Endodermal cell (in vitro differentiated cells): ENCODE results near the gene RIPOR2. TPM values are rescaled to one million over a fixed set of nuclear protein-coding genes. Genes with fewer than 3 reads are reported as not detected.

ENCODE experiments used
- DNase-seq: peaks from one replicate; pipeline ENCODE4 v3.0.0-alpha.2; 2017
- H3K27ac ChIP-seq: 2 replicates; pipeline ENCODE4 v1.5.1; 2013; ENCODE audit warnings: mild to moderate bottlenecking, low read depth, low read length, moderate library complexity
- H3K27me3 ChIP-seq: 2 replicates; pipeline ENCODE4 v1.6.1; 2013; ENCODE audit warnings: mild to moderate bottlenecking, low read length, moderate library complexity; ENCODE audit not compliant: insufficient read depth, control insufficient read depth, poor library complexity, severe bottlenecking
- H3K36me3 ChIP-seq: 2 replicates; pipeline ENCODE4 v1.7.0; 2013; ENCODE audit warnings: mild to moderate bottlenecking, low read length, moderate library complexity; ENCODE audit not compliant: control insufficient read depth, insufficient read depth
- H3K4me1 ChIP-seq: one replicate; pipeline ENCODE4 v1.7.0; 2013; ENCODE audit warnings: low read length; ENCODE audit not compliant: control insufficient read depth, insufficient read depth
- H3K4me3 ChIP-seq: 2 replicates; pipeline ENCODE4 v1.5.1; 2013; ENCODE audit warnings: mild to moderate bottlenecking, low read length, moderate library complexity
- H3K9ac ChIP-seq: 2 replicates; pipeline ENCODE4 v1.6.1; 2013; ENCODE audit warnings: mild to moderate bottlenecking, low read length, moderate library complexity; ENCODE audit not compliant: poor library complexity, severe bottlenecking; ENCODE audit errors: extremely low read depth
- H3K9me3 ChIP-seq: 2 replicates; pipeline ENCODE4 v1.6.1; 2013; ENCODE audit warnings: mild to moderate bottlenecking, low read length, moderate library complexity; ENCODE audit not compliant: control insufficient read depth
- H3K27ac Mint-ChIP-seq: 2 replicates; pipeline ENCODE4 v1.8.0; 2020; ENCODE audit warnings: mixed read lengths
- H3K27me3 Mint-ChIP-seq: 2 replicates; pipeline ENCODE4 v1.8.0; 2021; ENCODE audit warnings: mild to moderate bottlenecking, mixed read lengths; ENCODE audit not compliant: insufficient read depth
- H3K36me3 Mint-ChIP-seq: 2 replicates; pipeline ENCODE4 v1.8.0; 2020; ENCODE audit warnings: low read depth, mixed read lengths
- H3K4me1 Mint-ChIP-seq: 2 replicates; pipeline ENCODE4 v1.8.0; 2020; ENCODE audit warnings: mixed read lengths
- H3K4me3 Mint-ChIP-seq: 2 replicates; pipeline ENCODE4 v1.8.0; 2020; ENCODE audit warnings: mild to moderate bottlenecking, moderate library complexity, mixed read lengths
- H3K9me3 Mint-ChIP-seq: 2 replicates; pipeline ENCODE4 v1.8.0; 2020; ENCODE audit warnings: mild to moderate bottlenecking, mixed read lengths
- CTCF ChIP-seq: fragments of 200-600 bp; sonication (generic); conservative IDR thresholded peaks from 2 replicates; pipeline ENCODE4 v1.5.0; 2021; ENCODE audit warnings: antibody characterized with exemption, mild to moderate bottlenecking
- whole genome bisulfite sequencing, 2 experiments: methylation state at CpG; one replicate each; pipeline versions ENCODE4 v1.1.5 to v1.1.7; 2013; ENCODE audit warnings: missing lambda C conversion rate in 2 of 2, mixed read lengths in 1 of 2; ENCODE audit not compliant: insufficient coverage in 1 of 2, insufficient read length in 1 of 2; 5-methylcytosine and 5-hydroxymethylcytosine counted together
- total RNA-seq, 2 donors: library from RNA; stranded (reverse); fragmentation: NEBNext Ultra II Directional in 1 of 2; extraction: Animal tissue kit (Norgen Biotek cat#: 25700) in 1 of 2; gene quantifications; 2 replicates in 1 of 2; 3 replicates in 1 of 2; pipeline ENCODE4 v1.2.1, GENCODE V29; 2021

The RIPOR2 gene
- total RNA-seq, 2 donors from 2014 or later, result 9.3 to 10.4 TPM

- WGBS, 2 experiments, result 91 to 100% methylated on average over 1 to 2 of the region's 2 CpGs
- H3K27ac ChIP-seq, result no peak overlapping the region
- H3K4me3 Mint-ChIP-seq, result no peak overlapping the region
- no peaks in the 10 kb centered on the region for H3K4me1 ChIP-seq
- no peak overlapping the region for H3K4me3 ChIP-seq
- H3K36me3 ChIP-seq, result no peaks in the 10 kb centered on the region
- DNase-seq, result no peak
- H3K27ac Mint-ChIP-seq, result no peak overlapping the region
- peaks cover 4% of the 10 kb centered on the region for H3K36me3 Mint-ChIP-seq
- TF ChIP-seq CTCF, result no peak
- peaks cover 13% of the 10 kb centered on the region for H3K27me3 ChIP-seq
- H3K9me3 Mint-ChIP-seq, result no peaks in the 10 kb centered on the region
- H3K27me3 Mint-ChIP-seq, result peaks cover 4% of the 10 kb centered on the region
- H3K9ac ChIP-seq, result no peak overlapping the region
- H3K9me3 ChIP-seq, result no peaks in the 10 kb centered on the region
- H3K4me1 Mint-ChIP-seq, result peaks cover 19% of the 10 kb centered on the region
Observed at GRCh38 chr6:24840187-24840586, 95.6 kb downstream of the RIPOR2 start.

- no peak for TF ChIP-seq CTCF
Observed at GRCh38 chr6:24838994-24839393, 96.8 kb downstream of the RIPOR2 start.

GRCh38 chr6:24838081-24838480, 97.7 kb downstream of the RIPOR2 start:
- Mint-ChIP-seq H3K4me3 (no peak overlapping the region), H3K27ac (no peak overlapping the region), H3K9me3 (no peaks in the 10 kb centered on the region), H3K4me1 (peaks cover 12% of the 10 kb centered on the region), H3K36me3 (peaks cover 2% of the 10 kb centered on the region), H3K27me3 (peaks cover 1% of the 10 kb centered on the region)
- no peak for TF ChIP-seq CTCF
- no peaks in the 10 kb centered on the region for H3K4me1 ChIP-seq
- H3K36me3 ChIP-seq, result no peaks in the 10 kb centered on the region
- no peak overlapping the region for H3K27ac ChIP-seq
- H3K27me3 ChIP-seq, result peaks cover 13% of the 10 kb centered on the region
- DNase-seq, result no peak
- no peaks in the 10 kb centered on the region for H3K9me3 ChIP-seq
- 97 to 98% methylated on average over 3 of the region's 3 CpGs for WGBS, 2 experiments
- no peak overlapping the region for H3K9ac ChIP-seq
- no peak overlapping the region for H3K4me3 ChIP-seq

More at GRCh38 chr6:24838994-24839393, 96.8 kb downstream of the RIPOR2 start:
- H3K27me3 ChIP-seq, result peaks cover 13% of the 10 kb centered on the region
- no peak for DNase-seq
- Mint-ChIP-seq H3K27me3 (peaks cover 4% of the 10 kb centered on the region), H3K4me3 (no peak overlapping the region), H3K4me1 (peaks cover 17% of the 10 kb centered on the region), H3K36me3 (peaks cover 2% of the 10 kb centered on the region), H3K9me3 (no peaks in the 10 kb centered on the region), H3K27ac (no peak overlapping the region)
- H3K4me3 ChIP-seq, result no peak overlapping the region
- H3K36me3 ChIP-seq, result no peaks in the 10 kb centered on the region
- no peak overlapping the region for H3K9ac ChIP-seq
- no peaks in the 10 kb centered on the region for H3K4me1 ChIP-seq
- H3K27ac ChIP-seq, result no peak overlapping the region
- no peaks in the 10 kb centered on the region for H3K9me3 ChIP-seq
- 89 to 100% methylated on average over 3 to 5 of the region's 5 CpGs for WGBS, 2 experiments
